GM23338 (cell line): Measurements from ENCODE around the gene NTRK3. TPM values are rescaled to one million over a fixed set of nuclear protein-coding genes. Genes with fewer than 3 reads are reported as not detected.

Source experiments
- ATAC-seq: fragments of 200-7000 bp; cut with Tn5 transposase; 3 replicates; pipeline ENCODE4 v1.9.1; 2020
- DNase-seq: peaks from one replicate; pipeline ENCODE4 v3.0.0-alpha.2; 2015; ENCODE audit warnings: low spot score
- H2AFZ ChIP-seq: fragments of 200-600 bp; sonication (generic); 2 replicates; pipeline ENCODE4 v1.8.0; 2016; ENCODE audit warnings: antibody characterized with exemption, mild to moderate bottlenecking, moderate library complexity
- H3F3A ChIP-seq: fragments of 200-600 bp; sonication (generic); replicated peaks from 2 replicates; pipeline ENCODE4 v1.8.0; 2017; ENCODE audit warnings: antibody characterized with exemption, mixed run types, low read depth
- H3K27ac ChIP-seq: fragments of 200-600 bp; sonication (generic); 2 replicates; pipeline ENCODE4 v1.6.1; 2016; ENCODE audit warnings: low read depth
- H3K27me3 ChIP-seq: fragments of 200-600 bp; sonication (generic); 2 replicates; pipeline ENCODE4 v1.8.0; 2016; ENCODE audit warnings: mild to moderate bottlenecking, mixed run types, moderate library complexity; ENCODE audit not compliant: insufficient read depth
- H3K36me3 ChIP-seq: fragments of 200-600 bp; sonication (generic); 2 replicates; pipeline ENCODE4 v1.8.0; 2016; ENCODE audit warnings: mild to moderate bottlenecking; ENCODE audit not compliant: insufficient read depth
- H3K4me1 ChIP-seq: fragments of 200-600 bp; sonication (generic); 2 replicates; pipeline ENCODE4 v1.8.0; 2016; ENCODE audit warnings: mild to moderate bottlenecking, moderate library complexity; ENCODE audit not compliant: insufficient read depth
- H3K4me2 ChIP-seq: fragments of 200-600 bp; sonication (generic); 2 replicates; pipeline ENCODE4 v1.7.1; 2017; ENCODE audit warnings: mixed run types
- H3K4me3 ChIP-seq: fragments of 200-600 bp; sonication (generic); 2 replicates; pipeline ENCODE4 v1.6.1; 2016; ENCODE audit warnings: mixed run types
- H3K79me2 ChIP-seq: fragments of 200-600 bp; sonication (generic); replicated peaks from 2 replicates; pipeline ENCODE4 v1.8.0; 2017; ENCODE audit warnings: mild to moderate bottlenecking; ENCODE audit not compliant: insufficient read depth
- H3K9me2 ChIP-seq: fragments of 200-600 bp; sonication (generic); 2 replicates; pipeline ENCODE4 v1.8.0; 2017; ENCODE audit not compliant: insufficient read depth
- H4K20me1 ChIP-seq: fragments of 200-600 bp; sonication (generic); replicated peaks from 2 replicates; pipeline ENCODE4 v1.8.0; 2017; ENCODE audit warnings: mild to moderate bottlenecking; ENCODE audit not compliant: insufficient read depth
- H3K27ac Mint-ChIP-seq: 2 replicates; pipeline ENCODE4 v1.8.0; 2020; ENCODE audit warnings: inconsistent platforms, mild to moderate bottlenecking, moderate library complexity, mixed read lengths
- H3K27me3 Mint-ChIP-seq: 3 replicates; pipeline ENCODE4 v1.8.0; 2022; ENCODE audit warnings: low read depth, mild to moderate bottlenecking, moderate library complexity, mixed read lengths, inconsistent platforms; ENCODE audit not compliant: insufficient read depth, poor library complexity
- H3K36me3 Mint-ChIP-seq: 3 replicates; pipeline ENCODE4 v1.8.0; 2021; ENCODE audit warnings: low read depth, mild to moderate bottlenecking, inconsistent platforms, moderate library complexity, mixed read lengths
- H3K4me1 Mint-ChIP-seq: 3 replicates; pipeline ENCODE4 v1.8.0; 2020; ENCODE audit warnings: mild to moderate bottlenecking, inconsistent platforms, mixed read lengths
- H3K4me3 Mint-ChIP-seq: 3 replicates; pipeline ENCODE4 v1.8.0; 2021; ENCODE audit warnings: moderate library complexity, mild to moderate bottlenecking, inconsistent platforms, mixed read lengths
- H3K9me3 Mint-ChIP-seq: 3 replicates; pipeline ENCODE4 v1.8.0; 2020; ENCODE audit warnings: moderate library complexity, mild to moderate bottlenecking, inconsistent platforms, mixed read lengths
- CREB1 ChIP-seq: fragments of 250-450 bp; sonication (Bioruptor Pico); IDR thresholded peaks from 2 replicates; pipeline ENCODE4 v1.5.0; 2020; ENCODE audit warnings: low read depth, mild to moderate bottlenecking, moderate library complexity
- CTCF ChIP-seq, 2 experiments: fragments of 200-600 bp in 1 of 2; sonication (generic) in 1 of 2; conservative IDR thresholded peaks; 2 replicates each; pipeline versions ENCODE4 v1.5.1 to v1.6.1; 2016 to 2017; ENCODE audit warnings: antibody characterized with exemption in 2 of 2, low read depth in 2 of 2, mild to moderate bottlenecking in 2 of 2, moderate library complexity in 1 of 2
- ETS1 ChIP-seq: IDR thresholded peaks from 2 replicates; pipeline ENCODE4 v1.6.1; 2016; ENCODE audit warnings: antibody characterized with exemption
- EZH2 ChIP-seq: fragments of 200-600 bp; sonication (generic); IDR thresholded peaks from one replicate; pipeline ENCODE4 v1.8.0; 2017; ENCODE audit warnings: antibody characterized with exemption, mild to moderate bottlenecking, low read depth; ENCODE audit not compliant: unreplicated experiment
- EZH2phosphoT487 ChIP-seq: fragments of 200-600 bp; sonication (generic); IDR thresholded peaks from one replicate; pipeline ENCODE4 v1.8.1; 2018; ENCODE audit warnings: antibody characterized with exemption; ENCODE audit not compliant: unreplicated experiment
- JUNB ChIP-seq: IDR thresholded peaks from one replicate; pipeline ENCODE4 v1.6.1; 2016; ENCODE audit warnings: antibody characterized with exemption; ENCODE audit not compliant: unreplicated experiment
- NANOG ChIP-seq: IDR thresholded peaks from 2 replicates; pipeline ENCODE4 v1.6.1; 2016; ENCODE audit warnings: antibody characterized with exemption, borderline replicate concordance
- POLR2AphosphoS5 ChIP-seq: IDR thresholded peaks from 2 replicates; pipeline ENCODE4 v1.6.1; 2016; ENCODE audit warnings: antibody characterized with exemption, low read depth
- REST ChIP-seq: IDR thresholded peaks from one replicate; pipeline ENCODE4 v1.6.1; 2018; ENCODE audit warnings: antibody characterized with exemption; ENCODE audit not compliant: unreplicated experiment
- STAT1 ChIP-seq: IDR thresholded peaks from one replicate; pipeline ENCODE4 v1.6.1; 2016; ENCODE audit warnings: antibody characterized with exemption; ENCODE audit not compliant: unreplicated experiment
- ZNF114 ChIP-seq: fragments of 250-450 bp; sonication (Bioruptor Pico); IDR thresholded peaks from 2 replicates; pipeline ENCODE4 v1.5.0; 2020; ENCODE audit warnings: mild to moderate bottlenecking, moderate library complexity
- ZNF331 ChIP-seq: fragments of 250-450 bp; sonication (Bioruptor Pico); IDR thresholded peaks from 2 replicates; pipeline ENCODE4 v1.5.0; 2020; ENCODE audit warnings: low read depth, mild to moderate bottlenecking, moderate library complexity
- ZNF462 ChIP-seq: fragments of 250-450 bp; sonication (Bioruptor Pico); IDR thresholded peaks from 2 replicates; pipeline ENCODE4 v1.5.0; 2020; ENCODE audit warnings: mild to moderate bottlenecking, moderate library complexity
- polyA plus RNA-seq: library from polyadenylated mRNA; unstranded; fragments of >200 nt; fragmentation: Nextera tagmentation; extraction: Ambion mirVana; gene quantifications from 2 replicates; pipeline ENCODE4 v1.2.1, GENCODE V29; 2016
- total RNA-seq: library from RNA; depleted of rRNA; stranded (reverse); fragments of >200 nt; shearing (Covaris generic); gene quantifications from 2 replicates; pipeline ENCODE4 v1.2.3, GENCODE V29; 2014

Gene NTRK3
- total and polyA plus RNA-seq, 2 experiments from 2014 or later = 3.1 to 5.3 TPM

GRCh38 chr15:88131937-88132336 is 124.6 kb downstream of the NTRK3 start:
- Histone ChIP-seq H3K4me2 (no peak overlapping the region), H3K9me2 (peaks cover 7% of the 10 kb centered on the region; the same call in 1 of the 2 replicates), H3F3A (no peaks in the 10 kb centered on the region), H3K27ac (no peak overlapping the region), H3K79me2 (no peaks in the 10 kb centered on the region), H3K4me3 (no peak overlapping the region), H3K36me3 (no peaks in the 10 kb centered on the region), H2AFZ (no peak overlapping the region), H3K27me3 (no peaks in the 10 kb centered on the region), H3K4me1 (no peaks in the 10 kb centered on the region), H4K20me1 (no peaks in the 10 kb centered on the region)
- H3K9me3 Mint-ChIP-seq = no peaks in the 10 kb centered on the region
- H3K36me3 Mint-ChIP-seq = peaks cover 12% of the 10 kb centered on the region
- DNase-seq (no peak), ATAC-seq (no peak)
- TF ChIP-seq STAT1 (no peak), POLR2AphosphoS5 (no peak), ETS1 (no peak), EZH2 (no peak), JUNB (no peak), REST (no peak), NANOG (no peak), EZH2phosphoT487 (no peak), ZNF331 (CRISPR knock-in tag) (no peak), CREB1 (no peak), CTCF (conservative IDR thresholded peaks at IDR 0.05; ENCODE audit: low read depth in 2 of 2) (no peak), ZNF114 (CRISPR knock-in tag) (no peak), ZNF462 (CRISPR knock-in tag) (no peak)
- no peaks in the 10 kb centered on the region for H3K4me1 Mint-ChIP-seq
- H3K4me3 Mint-ChIP-seq = no peak overlapping the region
- no peak overlapping the region for H3K27ac Mint-ChIP-seq
- no peaks in the 10 kb centered on the region for H3K27me3 Mint-ChIP-seq
